ACC112 (cell line): ENCODE results near the gene HUS1B.

Experiments
- H2AFZ ChIP-seq: fragments of 200-600 bp; sonication (generic); one replicate; pipeline ENCODE4 v1.6.0; 2017; ENCODE audit warnings: antibody characterized with exemption, low read length; ENCODE audit not compliant: unreplicated experiment
- H3K27ac ChIP-seq: fragments of 200-600 bp; sonication (generic); 2 replicates; pipeline ENCODE4 v1.5.1; 2014; ENCODE audit warnings: low read depth, mild to moderate bottlenecking, antibody characterized with exemption, low read length, moderate library complexity
- H3K27me3 ChIP-seq: fragments of 200-600 bp; sonication (generic); 2 replicates; pipeline ENCODE4 v1.6.1; 2014; ENCODE audit warnings: mild to moderate bottlenecking, antibody characterized with exemption, low read length, moderate library complexity, mixed read lengths; ENCODE audit not compliant: insufficient read depth
- H3K36me3 ChIP-seq: fragments of 200-600 bp; sonication (generic); 2 replicates; pipeline ENCODE4 v1.6.1; 2016; ENCODE audit warnings: mild to moderate bottlenecking, antibody characterized with exemption, low read length, moderate library complexity, mixed read lengths; ENCODE audit not compliant: insufficient read depth
- H3K4me1 ChIP-seq: fragments of 200-600 bp; sonication (generic); one replicate; pipeline ENCODE4 v1.6.1; 2016; ENCODE audit warnings: low read length, mixed read lengths; ENCODE audit not compliant: insufficient read depth, unreplicated experiment, control insufficient read depth
- H3K4me3 ChIP-seq: fragments of 200-600 bp; sonication (generic); 2 replicates; pipeline ENCODE4 v1.5.1; 2014; ENCODE audit warnings: mild to moderate bottlenecking, low read depth, low read length
- H3K79me2 ChIP-seq: fragments of 200-600 bp; sonication (generic); one replicate; pipeline ENCODE4 v1.6.0; 2016; ENCODE audit warnings: low read length; ENCODE audit not compliant: control insufficient read depth, unreplicated experiment, insufficient read depth

The HUS1B gene

DNA sequence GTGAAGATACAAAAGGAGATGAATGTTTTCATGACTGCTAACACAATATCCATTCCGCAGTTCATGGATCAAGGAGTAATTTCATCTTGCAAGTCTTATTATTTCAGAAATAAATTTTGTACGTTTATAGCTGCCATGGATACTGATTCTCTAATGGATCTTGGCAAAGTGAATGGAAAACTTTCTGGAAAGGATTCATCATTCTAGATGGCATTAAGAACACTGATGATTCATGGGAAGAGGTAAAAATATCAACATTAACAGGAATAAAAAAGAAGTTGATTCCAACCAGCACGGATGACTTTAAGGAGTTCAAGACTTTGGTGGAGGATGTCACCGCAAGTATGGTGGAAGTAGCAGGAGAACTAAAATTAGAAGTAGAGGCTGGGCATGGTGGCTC lies 2.8 kb downstream of the HUS1B start:
- peaks cover 4% of the 10 kb centered on the region for H3K4me1 ChIP-seq
- no peaks in the 10 kb centered on the region for H3K27me3 ChIP-seq
- H3K27ac ChIP-seq = no peak overlapping the region
- H3K4me3 ChIP-seq = no peak overlapping the region
- no peak overlapping the region for H2AFZ ChIP-seq
- peaks cover 9% of the 10 kb centered on the region for H3K79me2 ChIP-seq
- no peaks in the 10 kb centered on the region for H3K36me3 ChIP-seq

DNA sequence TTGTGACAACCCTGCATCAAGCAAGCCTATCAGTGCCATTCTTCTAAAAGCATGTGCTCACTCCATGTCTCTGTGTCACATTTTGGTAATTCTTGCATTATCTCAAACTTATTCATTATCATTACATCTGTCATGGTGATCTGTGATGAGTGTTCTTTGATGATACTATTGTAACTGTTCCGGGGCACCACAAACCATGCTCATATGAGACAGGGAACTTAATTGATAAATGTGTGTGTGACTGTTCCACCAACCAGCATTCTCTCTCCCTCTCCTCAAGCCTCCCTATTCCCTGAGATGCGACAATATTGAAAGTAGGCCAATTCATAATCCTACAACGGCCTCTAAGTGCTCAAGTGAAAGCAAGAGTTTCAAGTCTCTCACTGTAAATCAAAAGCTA lies 4.0 kb downstream of the HUS1B start:
- no peaks in the 10 kb centered on the region for H3K27me3 ChIP-seq
- H3K79me2 ChIP-seq = peaks cover 4% of the 10 kb centered on the region
- no peak overlapping the region for H3K27ac ChIP-seq
- H3K4me1 ChIP-seq = peaks cover under 1% of the 10 kb centered on the region
- no peak overlapping the region for H3K4me3 ChIP-seq
- H3K36me3 ChIP-seq = no peaks in the 10 kb centered on the region
- H2AFZ ChIP-seq = no peak overlapping the region

DNA sequence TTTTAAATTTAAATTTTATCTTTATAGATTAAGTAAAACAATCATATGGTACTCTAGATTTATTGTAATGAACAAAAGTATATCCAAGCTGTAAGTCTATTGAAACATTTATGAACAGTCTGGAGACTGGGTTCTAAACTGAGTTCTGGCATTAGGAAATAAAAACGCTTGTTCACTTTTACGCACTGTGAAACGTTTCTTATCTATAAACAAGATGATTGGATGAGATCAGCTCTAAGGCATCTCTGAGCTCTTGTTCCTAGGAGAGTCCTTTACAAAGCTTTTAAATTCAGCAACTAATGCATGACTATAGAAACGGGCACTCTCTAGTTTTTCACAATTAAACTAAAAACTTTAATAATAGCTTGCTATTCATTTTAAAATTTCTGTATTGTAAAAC lies 6.8 kb downstream of the HUS1B start:
- H3K27ac ChIP-seq = no peak overlapping the region

DNA sequence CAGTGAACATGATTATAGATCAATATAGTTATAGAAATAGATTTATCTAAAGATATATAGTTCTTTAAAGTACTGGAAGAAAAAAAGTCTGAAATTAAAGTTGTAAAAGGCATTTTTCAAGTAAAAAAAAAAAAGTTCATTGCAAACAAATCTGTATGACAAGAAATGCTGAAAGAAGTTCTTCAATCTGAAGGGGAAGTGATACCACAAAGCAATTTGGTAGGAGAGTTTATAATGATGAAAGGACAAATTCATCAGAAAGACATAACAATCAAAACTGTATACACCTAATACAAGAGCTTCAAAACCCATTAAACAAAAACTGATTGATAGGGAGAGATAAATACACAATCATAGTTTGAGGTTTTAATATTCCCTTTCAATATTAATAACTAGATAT lies 14.1 kb downstream of the HUS1B start:
- Histone ChIP-seq H2AFZ (no peak overlapping the region), H3K27me3 (no peaks in the 10 kb centered on the region), H3K27ac (no peak overlapping the region), H3K79me2 (peaks cover 7% of the 10 kb centered on the region), H3K4me1 (no peaks in the 10 kb centered on the region), H3K36me3 (no peaks in the 10 kb centered on the region), H3K4me3 (no peak overlapping the region)

More for the DNA sequence above, 6.8 kb downstream of the HUS1B start:
- H3K27me3 ChIP-seq = no peaks in the 10 kb centered on the region
- H3K4me3 ChIP-seq = no peak overlapping the region
- no peaks in the 10 kb centered on the region for H3K36me3 ChIP-seq
- no peaks in the 10 kb centered on the region for H3K4me1 ChIP-seq
- peaks cover 3% of the 10 kb centered on the region for H3K79me2 ChIP-seq
- H2AFZ ChIP-seq = no peak overlapping the region

DNA sequence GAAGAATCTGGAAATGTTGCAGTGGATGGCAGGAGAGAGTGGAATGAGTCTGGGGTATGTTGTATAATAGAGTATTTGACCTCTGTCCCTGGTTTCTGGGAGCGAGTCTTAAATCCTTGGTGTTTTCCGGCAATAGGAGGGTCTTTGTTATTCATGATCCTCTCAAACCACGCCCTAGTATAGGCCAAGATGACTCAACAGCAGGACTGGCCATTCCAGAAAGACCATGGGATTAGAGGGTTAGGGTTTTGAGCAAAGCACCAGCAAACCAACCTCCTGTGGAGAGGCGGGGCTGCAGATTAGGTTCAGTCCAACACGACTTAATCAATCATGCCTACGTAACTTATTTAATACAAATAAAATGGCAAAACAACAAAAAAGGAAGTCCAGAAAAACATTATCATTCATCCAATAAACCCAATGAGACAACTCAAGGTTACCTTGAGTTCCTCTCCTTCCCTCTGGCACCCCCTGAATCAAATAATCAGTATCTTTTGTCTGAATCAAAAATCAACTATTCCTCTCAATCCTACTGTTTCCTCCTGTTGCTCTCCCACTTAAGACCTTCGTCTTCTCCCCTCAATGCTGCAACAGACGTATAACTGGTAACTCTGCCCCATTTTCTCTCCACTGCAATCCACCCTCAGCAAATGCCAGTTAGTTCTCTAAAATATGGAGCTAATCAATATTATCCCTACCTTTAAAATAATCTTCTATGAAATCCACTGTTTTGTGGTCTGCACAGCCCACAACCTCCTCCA lies 15.5 kb downstream of the HUS1B start:
- Histone ChIP-seq H3K4me1 (no peaks in the 10 kb centered on the region), H3K27ac (no peak overlapping the region), H3K36me3 (no peaks in the 10 kb centered on the region), H3K27me3 (no peaks in the 10 kb centered on the region), H2AFZ (no peak overlapping the region), H3K4me3 (no peak overlapping the region), H3K79me2 (peaks cover 7% of the 10 kb centered on the region)

DNA sequence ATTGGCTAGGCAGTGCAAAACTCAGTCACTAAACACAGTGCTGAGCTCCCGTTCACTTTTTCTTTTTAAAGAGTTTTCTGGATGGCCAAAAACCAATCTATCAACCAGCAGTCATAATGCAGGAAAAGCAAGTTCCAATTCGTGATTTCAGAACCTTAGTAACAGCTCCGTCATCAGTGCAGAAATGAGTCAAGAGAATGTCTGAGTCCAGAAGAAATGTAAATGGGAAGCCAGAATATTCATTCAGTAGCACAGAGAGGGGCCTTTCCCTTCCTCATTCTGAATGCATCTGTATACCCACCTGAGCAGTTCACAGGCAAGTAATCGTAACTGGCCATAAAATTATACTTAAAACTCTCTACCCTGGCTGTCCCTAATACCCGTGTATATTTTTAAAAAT lies 20.4 kb downstream of the HUS1B start:
- H3K79me2 ChIP-seq = peaks cover 5% of the 10 kb centered on the region
- H3K27ac ChIP-seq = no peak overlapping the region

DNA sequence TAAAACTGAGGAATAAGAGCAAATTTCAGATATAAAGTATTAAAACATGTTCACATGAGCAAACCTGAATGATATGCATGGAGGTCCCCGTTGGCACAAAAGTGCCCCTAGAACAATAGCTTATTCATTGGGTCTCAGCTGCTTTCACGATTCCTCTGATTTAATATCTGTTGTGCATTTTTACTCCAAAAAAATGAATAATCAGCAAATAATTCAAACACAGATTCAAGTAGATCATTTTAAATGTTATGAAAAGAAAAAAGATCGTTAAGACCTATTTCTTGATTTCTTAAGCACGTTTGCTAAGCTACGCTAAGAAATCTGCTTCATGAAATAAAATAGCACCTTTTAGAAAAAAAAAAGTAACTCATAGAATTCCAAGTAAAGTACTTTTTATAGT lies 21.7 kb downstream of the HUS1B start:
- H3K4me3 ChIP-seq = no peak overlapping the region
- no peak overlapping the region for H3K27ac ChIP-seq
- H3K79me2 ChIP-seq = no peaks in the 10 kb centered on the region
- no peaks in the 10 kb centered on the region for H3K27me3 ChIP-seq
- peaks cover 6% of the 10 kb centered on the region; the same call in 1 of the 2 replicates for H3K36me3 ChIP-seq
- H2AFZ ChIP-seq = no peak overlapping the region
- no peaks in the 10 kb centered on the region for H3K4me1 ChIP-seq

More for the DNA sequence above, 20.4 kb downstream of the HUS1B start:
- Histone ChIP-seq H3K27me3 (no peaks in the 10 kb centered on the region), H3K36me3 (peaks cover 6% of the 10 kb centered on the region; the same call in 1 of the 2 replicates), H2AFZ (no peak overlapping the region), H3K4me1 (no peaks in the 10 kb centered on the region), H3K4me3 (no peak overlapping the region)

DNA sequence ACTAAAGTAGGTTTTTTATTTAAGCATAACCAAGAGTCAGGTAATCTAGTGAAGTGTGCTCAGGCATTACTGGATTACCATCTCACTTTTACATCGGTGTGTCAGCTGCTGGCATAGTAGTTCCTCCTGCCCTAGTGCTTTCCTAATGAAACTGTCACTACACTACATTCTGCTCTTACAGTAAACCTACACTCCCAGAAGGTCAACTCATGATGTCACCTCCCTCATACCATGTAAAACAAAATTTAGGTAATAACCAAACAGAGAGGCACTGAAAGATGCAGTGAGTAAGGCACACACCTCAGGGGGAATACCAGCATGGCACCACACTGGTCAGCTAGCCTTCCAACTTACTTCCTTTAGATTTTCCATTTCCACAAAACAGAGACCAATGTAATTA lies 23.3 kb downstream of the HUS1B start:
- no peak overlapping the region for H3K27ac ChIP-seq
- H3K79me2 ChIP-seq = no peaks in the 10 kb centered on the region
- no peaks in the 10 kb centered on the region for H3K4me1 ChIP-seq
- no peaks in the 10 kb centered on the region for H3K27me3 ChIP-seq
- no peak overlapping the region for H3K4me3 ChIP-seq
- H3K36me3 ChIP-seq = peaks cover 6% of the 10 kb centered on the region; the same call in 1 of the 2 replicates
- H2AFZ ChIP-seq = no peak overlapping the region

DNA sequence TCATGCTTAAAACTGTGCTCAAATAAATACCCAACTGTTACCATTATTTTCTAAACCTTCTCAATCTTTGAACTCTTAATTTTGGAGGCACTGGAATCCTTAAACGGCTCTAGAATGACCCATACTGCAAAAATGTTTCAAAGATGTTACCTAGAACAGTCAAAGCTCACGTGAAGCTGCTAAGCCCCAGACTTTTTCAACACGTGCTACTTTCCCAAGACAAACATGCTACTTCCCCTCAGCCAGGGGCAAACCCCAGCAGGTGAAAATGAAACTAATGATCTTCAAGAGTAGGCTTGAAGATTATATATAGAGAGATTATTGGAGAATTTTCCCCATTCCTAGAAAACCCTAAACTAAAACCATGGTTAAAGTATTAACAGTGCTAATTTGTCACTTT lies 28.1 kb downstream of the HUS1B start:
- H3K4me1 ChIP-seq = no peaks in the 10 kb centered on the region
- no peaks in the 10 kb centered on the region for H3K27me3 ChIP-seq
- H3K27ac ChIP-seq = no peak overlapping the region
- H3K4me3 ChIP-seq = no peak overlapping the region
- no peaks in the 10 kb centered on the region for H3K79me2 ChIP-seq
- H2AFZ ChIP-seq = no peak overlapping the region
- peaks cover 6% of the 10 kb centered on the region; the same call in 1 of the 2 replicates for H3K36me3 ChIP-seq

DNA sequence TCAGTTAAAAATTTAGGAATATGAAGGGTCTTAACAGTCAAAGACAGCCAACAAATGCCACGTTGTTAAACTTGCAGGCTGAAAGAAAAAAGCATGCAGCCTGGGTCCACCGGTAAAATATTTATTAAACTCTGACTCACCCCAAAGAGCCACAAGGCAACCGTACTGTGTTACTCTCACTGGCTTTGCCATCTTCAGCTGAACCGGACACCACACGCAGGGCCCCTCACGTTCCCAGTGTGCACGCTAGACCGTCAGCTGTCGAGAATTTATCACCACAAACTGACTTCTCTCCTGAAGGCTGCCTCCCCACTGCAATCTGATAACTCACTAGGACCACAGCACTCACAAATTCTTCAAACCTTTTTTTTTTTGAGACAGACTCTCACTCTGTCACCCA lies 30.7 kb downstream of the HUS1B start:
- Histone ChIP-seq H3K79me2 (no peaks in the 10 kb centered on the region), H3K4me3 (no peak overlapping the region), H3K36me3 (no peaks in the 10 kb centered on the region), H2AFZ (no peak overlapping the region), H3K4me1 (no peaks in the 10 kb centered on the region), H3K27ac (no peak overlapping the region), H3K27me3 (no peaks in the 10 kb centered on the region)

DNA sequence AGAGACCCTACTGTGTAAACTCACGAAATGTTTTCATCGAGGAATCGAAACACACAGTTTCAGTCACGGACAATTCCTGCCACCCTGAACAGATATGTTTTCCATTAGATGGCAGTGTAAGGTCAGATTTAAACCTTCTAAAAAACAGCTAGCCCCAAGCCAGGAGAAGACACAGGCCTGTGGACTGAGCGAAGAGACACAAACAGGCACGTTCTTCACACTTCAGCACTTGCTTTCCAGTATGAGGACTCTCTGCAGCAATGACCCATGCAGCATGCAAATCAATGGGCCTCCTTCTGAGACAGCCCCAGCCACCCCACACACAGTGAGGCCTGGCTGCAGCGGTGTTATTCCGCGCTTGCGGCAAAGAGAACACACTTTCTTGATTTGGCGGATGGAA lies 31.9 kb downstream of the HUS1B start:
- H3K27me3 ChIP-seq = no peaks in the 10 kb centered on the region
- no peak overlapping the region for H3K27ac ChIP-seq
- H3K4me3 ChIP-seq = no peak overlapping the region
- H3K4me1 ChIP-seq = no peaks in the 10 kb centered on the region
- no peaks in the 10 kb centered on the region for H3K79me2 ChIP-seq
- no peak overlapping the region for H2AFZ ChIP-seq
- no peaks in the 10 kb centered on the region for H3K36me3 ChIP-seq
